WTC11 (cell line): ENCODE measurements around the gene TSPAN32. TPM values are rescaled to one million over a fixed set of nuclear protein-coding genes. Genes with fewer than 3 reads are reported as not detected.

Source experiments
- ATAC-seq: fragments of 200-7000 bp; cut with Tn5 transposase; 2 replicates; pipeline ENCODE4 v1.10.0; 2021; ENCODE audit warnings: mild to moderate bottlenecking, moderate library complexity
- CTCF ChIA-PET: fragments of 300-600 bp; sonication (Branson Sonifier 250); formaldehyde crosslinking; loops from one replicate; lab custom pipeline; 2021; ENCODE audit warnings: antibody characterized with exemption; lab: Charles Lee
- POLR2A ChIA-PET: fragments of 350-600 bp; sonication (Branson Sonifier 250); formaldehyde crosslinking; loops from one replicate; lab custom pipeline; 2021; ENCODE audit warnings: antibody characterized with exemption; lab: Charles Lee
- DNase-seq: peaks from one replicate; pipeline ENCODE4 v3.0.0; 2021; ENCODE audit warnings: low spot score
- H3K27ac Mint-ChIP-seq: 2 replicates; pipeline ENCODE4 v1.8.0; 2021; ENCODE audit warnings: mixed read lengths
- H3K27me3 Mint-ChIP-seq: 2 replicates; pipeline ENCODE4 v1.8.0; 2021; ENCODE audit warnings: low read depth, mild to moderate bottlenecking, moderate library complexity, mixed read lengths
- H3K36me3 Mint-ChIP-seq: 2 replicates; pipeline ENCODE4 v1.8.0; 2021; ENCODE audit warnings: mixed read lengths
- H3K4me1 Mint-ChIP-seq: 2 replicates; pipeline ENCODE4 v1.8.0; 2022; ENCODE audit warnings: mixed read lengths
- H3K4me3 Mint-ChIP-seq: 2 replicates; pipeline ENCODE4 v1.8.0; 2021; ENCODE audit warnings: mild to moderate bottlenecking, moderate library complexity, mixed read lengths
- H3K9me3 Mint-ChIP-seq: 2 replicates; pipeline ENCODE4 v1.8.0; 2021; ENCODE audit warnings: mixed read lengths
- CBFB ChIP-seq: sonication (generic); formaldehyde crosslinking; IDR thresholded peaks from 2 replicates; pipeline ENCODE4 v1.8.1; 2022; ENCODE audit warnings: mild to moderate bottlenecking, low read depth, missing genetic modification reagents
- CREM ChIP-seq: sonication (generic); formaldehyde crosslinking; IDR thresholded peaks from 2 replicates; pipeline ENCODE4 v1.8.1; 2022; ENCODE audit warnings: mild to moderate bottlenecking, missing genetic modification reagents, moderate library complexity
- GRHL2 ChIP-seq: fragments of 250-450 bp; sonication (Bioruptor Pico); IDR thresholded peaks from 2 replicates; pipeline ENCODE4 v1.8.0; 2022; ENCODE audit warnings: mild to moderate bottlenecking, moderate library complexity; ENCODE audit not compliant: insufficient replicate concordance, severe bottlenecking
- NFYB ChIP-seq: sonication (generic); formaldehyde crosslinking; conservative IDR thresholded peaks from 2 replicates; pipeline ENCODE4 v1.8.0; 2022; ENCODE audit warnings: low read depth, missing genetic modification reagents
- RORB ChIP-seq: fragments of 250-450 bp; sonication (Bioruptor Pico); IDR thresholded peaks from 2 replicates; pipeline ENCODE4 v1.9.0; 2021; ENCODE audit warnings: mild to moderate bottlenecking
- TEAD1 ChIP-seq: sonication (generic); formaldehyde crosslinking; IDR thresholded peaks from 2 replicates; pipeline ENCODE4 v1.8.0; 2022; ENCODE audit warnings: mild to moderate bottlenecking, missing genetic modification reagents
- ZNF138 ChIP-seq: sonication (generic); formaldehyde crosslinking; conservative IDR thresholded peaks from 2 replicates; pipeline ENCODE4 v1.8.1; 2022; ENCODE audit warnings: mild to moderate bottlenecking, moderate library complexity, missing genetic modification reagents
- ZNF219 ChIP-seq: sonication (generic); formaldehyde crosslinking; IDR thresholded peaks from 2 replicates; pipeline ENCODE4 v1.8.0; 2023; ENCODE audit warnings: missing genetic modification reagents, mild to moderate bottlenecking, borderline replicate concordance
- ZNF423 ChIP-seq: fragments of 250-450 bp; sonication (Bioruptor Pico); IDR thresholded peaks from 2 replicates; pipeline ENCODE4 v2.1.2; 2022; ENCODE audit warnings: mild to moderate bottlenecking, moderate library complexity
- ZNF671 ChIP-seq: fragments of 250-450 bp; sonication (Bioruptor Pico); IDR thresholded peaks from 2 replicates; pipeline ENCODE4 v1.8.0; 2021; ENCODE audit warnings: mild to moderate bottlenecking
- total RNA-seq: library from RNA; stranded (reverse); gene quantifications from 3 replicates; pipeline ENCODE4 v1.2.3, GENCODE V29; 2021
- TF ChIP-seq, protein P1 (sequence below): sonication (generic); formaldehyde crosslinking; IDR thresholded peaks from 2 replicates; pipeline ENCODE4 v1.8.1; 2022; ENCODE audit warnings: missing genetic modification reagents, borderline replicate concordance
- TF ChIP-seq, protein P2 (sequence below): sonication (generic); formaldehyde crosslinking; IDR thresholded peaks from 2 replicates; pipeline ENCODE4 v1.8.0; 2022; ENCODE audit warnings: mild to moderate bottlenecking, missing genetic modification reagents
- TF ChIP-seq, protein P3 (sequence below): sonication (generic); formaldehyde crosslinking; IDR thresholded peaks from 2 replicates; pipeline ENCODE4 v1.8.0; 2023; ENCODE audit warnings: missing genetic modification reagents, mild to moderate bottlenecking, borderline replicate concordance
- TF ChIP-seq, protein P4 (sequence below): fragments of 250-450 bp; sonication (Bioruptor Pico); IDR thresholded peaks from 2 replicates; pipeline ENCODE4 v2.1.2; 2022; ENCODE audit warnings: mild to moderate bottlenecking, moderate library complexity
- TF ChIP-seq, protein P5 (sequence below): sonication (generic); formaldehyde crosslinking; IDR thresholded peaks from 2 replicates; pipeline ENCODE4 v1.8.1; 2022; ENCODE audit warnings: mild to moderate bottlenecking, missing genetic modification reagents, moderate library complexity, borderline replicate concordance
- TF ChIP-seq, protein P6 (sequence below): sonication (generic); formaldehyde crosslinking; IDR thresholded peaks from 2 replicates; pipeline ENCODE4 v1.8.1; 2022; ENCODE audit warnings: mild to moderate bottlenecking, moderate library complexity, missing genetic modification reagents
- TF ChIP-seq, protein P7 (sequence below): sonication (generic); formaldehyde crosslinking; IDR thresholded peaks from 2 replicates; pipeline ENCODE4 v1.8.1; 2023; ENCODE audit warnings: mild to moderate bottlenecking, missing genetic modification reagents, borderline replicate concordance

TSPAN32 gene
- total RNA-seq, 1 experiment from 2014 or later, result not detected

DNA sequence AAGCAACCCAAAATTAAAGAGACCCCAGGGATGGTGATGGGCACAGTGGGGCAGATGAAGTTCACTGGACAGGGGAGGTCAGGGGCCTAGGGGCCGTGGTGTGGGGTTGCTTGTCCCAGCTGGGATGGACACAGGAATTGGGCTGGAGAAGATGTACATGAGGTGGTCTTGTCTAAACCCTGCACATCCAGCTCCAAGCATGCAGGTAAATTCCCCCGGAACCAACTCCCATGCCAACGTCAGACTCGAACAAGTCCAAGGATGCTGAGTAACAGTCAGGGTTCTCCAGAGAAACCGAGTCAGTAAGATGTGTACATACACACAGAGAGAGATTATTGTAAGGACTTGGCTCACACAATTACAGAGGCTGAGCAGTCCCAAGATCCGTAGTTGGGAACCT is 28.9 kb downstream of the TSPAN32 start:
- ATAC-seq (no peak), DNase-seq (no peak)
- H3K36me3 Mint-ChIP-seq, result peaks cover 23% of the 10 kb centered on the region
- CTCF ChIA-PET, result interaction anchor here (1.0 kb wide), 1 partner anchor 26 kb away, joined by 3 read pairs; no protein-coding TSS in a partner anchor
- no peaks in the 10 kb centered on the region for H3K4me1 Mint-ChIP-seq
- TF ChIP-seq, protein P1, sequence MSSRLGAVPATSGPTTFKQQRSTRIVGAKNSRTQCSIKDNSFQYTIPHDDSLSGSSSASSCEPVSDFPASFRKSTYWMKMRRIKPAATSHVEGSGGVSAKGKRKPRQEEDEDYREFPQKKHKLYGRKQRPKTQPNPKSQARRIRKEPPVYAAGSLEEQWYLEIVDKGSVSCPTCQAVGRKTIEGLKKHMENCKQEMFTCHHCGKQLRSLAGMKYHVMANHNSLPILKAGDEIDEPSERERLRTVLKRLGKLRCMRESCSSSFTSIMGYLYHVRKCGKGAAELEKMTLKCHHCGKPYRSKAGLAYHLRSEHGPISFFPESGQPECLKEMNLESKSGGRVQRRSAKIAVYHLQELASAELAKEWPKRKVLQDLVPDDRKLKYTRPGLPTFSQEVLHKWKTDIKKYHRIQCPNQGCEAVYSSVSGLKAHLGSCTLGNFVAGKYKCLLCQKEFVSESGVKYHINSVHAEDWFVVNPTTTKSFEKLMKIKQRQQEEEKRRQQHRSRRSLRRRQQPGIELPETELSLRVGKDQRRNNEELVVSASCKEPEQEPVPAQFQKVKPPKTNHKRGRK, result no peak
- TF ChIP-seq, protein P2, sequence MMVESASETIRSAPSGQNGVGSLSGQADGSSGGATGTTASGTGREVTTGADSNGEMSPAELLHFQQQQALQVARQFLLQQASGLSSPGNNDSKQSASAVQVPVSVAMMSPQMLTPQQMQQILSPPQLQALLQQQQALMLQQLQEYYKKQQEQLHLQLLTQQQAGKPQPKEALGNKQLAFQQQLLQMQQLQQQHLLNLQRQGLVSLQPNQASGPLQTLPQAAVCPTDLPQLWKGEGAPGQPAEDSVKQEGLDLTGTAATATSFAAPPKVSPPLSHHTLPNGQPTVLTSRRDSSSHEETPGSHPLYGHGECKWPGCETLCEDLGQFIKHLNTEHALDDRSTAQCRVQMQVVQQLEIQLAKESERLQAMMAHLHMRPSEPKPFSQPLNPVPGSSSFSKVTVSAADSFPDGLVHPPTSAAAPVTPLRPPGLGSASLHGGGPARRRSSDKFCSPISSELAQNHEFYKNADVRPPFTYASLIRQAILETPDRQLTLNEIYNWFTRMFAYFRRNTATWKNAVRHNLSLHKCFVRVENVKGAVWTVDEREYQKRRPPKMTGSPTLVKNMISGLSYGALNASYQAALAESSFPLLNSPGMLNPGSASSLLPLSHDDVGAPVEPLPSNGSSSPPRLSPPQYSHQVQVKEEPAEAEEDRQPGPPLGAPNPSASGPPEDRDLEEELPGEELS (CRISPR knock-in tag), result no peak
- no peak for TF ChIP-seq ZNF423
- TF ChIP-seq, protein P3, sequence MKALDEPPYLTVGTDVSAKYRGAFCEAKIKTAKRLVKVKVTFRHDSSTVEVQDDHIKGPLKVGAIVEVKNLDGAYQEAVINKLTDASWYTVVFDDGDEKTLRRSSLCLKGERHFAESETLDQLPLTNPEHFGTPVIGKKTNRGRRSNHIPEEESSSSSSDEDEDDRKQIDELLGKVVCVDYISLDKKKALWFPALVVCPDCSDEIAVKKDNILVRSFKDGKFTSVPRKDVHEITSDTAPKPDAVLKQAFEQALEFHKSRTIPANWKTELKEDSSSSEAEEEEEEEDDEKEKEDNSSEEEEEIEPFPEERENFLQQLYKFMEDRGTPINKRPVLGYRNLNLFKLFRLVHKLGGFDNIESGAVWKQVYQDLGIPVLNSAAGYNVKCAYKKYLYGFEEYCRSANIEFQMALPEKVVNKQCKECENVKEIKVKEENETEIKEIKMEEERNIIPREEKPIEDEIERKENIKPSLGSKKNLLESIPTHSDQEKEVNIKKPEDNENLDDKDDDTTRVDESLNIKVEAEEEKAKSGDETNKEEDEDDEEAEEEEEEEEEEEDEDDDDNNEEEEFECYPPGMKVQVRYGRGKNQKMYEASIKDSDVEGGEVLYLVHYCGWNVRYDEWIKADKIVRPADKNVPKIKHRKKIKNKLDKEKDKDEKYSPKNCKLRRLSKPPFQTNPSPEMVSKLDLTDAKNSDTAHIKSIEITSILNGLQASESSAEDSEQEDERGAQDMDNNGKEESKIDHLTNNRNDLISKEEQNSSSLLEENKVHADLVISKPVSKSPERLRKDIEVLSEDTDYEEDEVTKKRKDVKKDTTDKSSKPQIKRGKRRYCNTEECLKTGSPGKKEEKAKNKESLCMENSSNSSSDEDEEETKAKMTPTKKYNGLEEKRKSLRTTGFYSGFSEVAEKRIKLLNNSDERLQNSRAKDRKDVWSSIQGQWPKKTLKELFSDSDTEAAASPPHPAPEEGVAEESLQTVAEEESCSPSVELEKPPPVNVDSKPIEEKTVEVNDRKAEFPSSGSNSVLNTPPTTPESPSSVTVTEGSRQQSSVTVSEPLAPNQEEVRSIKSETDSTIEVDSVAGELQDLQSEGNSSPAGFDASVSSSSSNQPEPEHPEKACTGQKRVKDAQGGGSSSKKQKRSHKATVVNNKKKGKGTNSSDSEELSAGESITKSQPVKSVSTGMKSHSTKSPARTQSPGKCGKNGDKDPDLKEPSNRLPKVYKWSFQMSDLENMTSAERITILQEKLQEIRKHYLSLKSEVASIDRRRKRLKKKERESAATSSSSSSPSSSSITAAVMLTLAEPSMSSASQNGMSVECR (CRISPR knock-in tag), result no peak
- TF ChIP-seq, protein P4, sequence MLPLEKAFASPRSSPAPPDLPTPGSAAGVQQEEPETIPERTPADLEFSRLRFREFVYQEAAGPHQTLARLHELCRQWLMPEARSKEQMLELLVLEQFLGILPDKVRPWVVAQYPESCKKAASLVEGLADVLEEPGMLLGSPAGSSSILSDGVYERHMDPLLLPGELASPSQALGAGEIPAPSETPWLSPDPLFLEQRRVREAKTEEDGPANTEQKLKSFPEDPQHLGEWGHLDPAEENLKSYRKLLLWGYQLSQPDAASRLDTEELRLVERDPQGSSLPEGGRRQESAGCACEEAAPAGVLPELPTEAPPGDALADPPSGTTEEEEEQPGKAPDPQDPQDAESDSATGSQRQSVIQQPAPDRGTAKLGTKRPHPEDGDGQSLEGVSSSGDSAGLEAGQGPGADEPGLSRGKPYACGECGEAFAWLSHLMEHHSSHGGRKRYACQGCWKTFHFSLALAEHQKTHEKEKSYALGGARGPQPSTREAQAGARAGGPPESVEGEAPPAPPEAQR, result no peak
- TF ChIP-seq ZNF219 (CRISPR knock-in tag), result no peak
- no peak for TF ChIP-seq ZNF138 (CRISPR knock-in tag)
- TF ChIP-seq CREM (CRISPR knock-in tag), result no peak
- TF ChIP-seq RORB (CRISPR knock-in tag), result no peak
- TF ChIP-seq, protein P5, sequence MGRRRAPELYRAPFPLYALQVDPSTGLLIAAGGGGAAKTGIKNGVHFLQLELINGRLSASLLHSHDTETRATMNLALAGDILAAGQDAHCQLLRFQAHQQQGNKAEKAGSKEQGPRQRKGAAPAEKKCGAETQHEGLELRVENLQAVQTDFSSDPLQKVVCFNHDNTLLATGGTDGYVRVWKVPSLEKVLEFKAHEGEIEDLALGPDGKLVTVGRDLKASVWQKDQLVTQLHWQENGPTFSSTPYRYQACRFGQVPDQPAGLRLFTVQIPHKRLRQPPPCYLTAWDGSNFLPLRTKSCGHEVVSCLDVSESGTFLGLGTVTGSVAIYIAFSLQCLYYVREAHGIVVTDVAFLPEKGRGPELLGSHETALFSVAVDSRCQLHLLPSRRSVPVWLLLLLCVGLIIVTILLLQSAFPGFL (CRISPR knock-in tag), result no peak
- no peak for TF ChIP-seq GRHL2 (CRISPR knock-in tag)
- no peak for TF ChIP-seq ZNF671 (CRISPR knock-in tag)
- POLR2A ChIA-PET, result no interaction called here
- H3K9me3 Mint-ChIP-seq, result peaks cover 27% of the 10 kb centered on the region
- H3K4me3 Mint-ChIP-seq, result no peak overlapping the region
- peaks cover 26% of the 10 kb centered on the region for H3K27me3 Mint-ChIP-seq
- no peak overlapping the region for H3K27ac Mint-ChIP-seq

DNA sequence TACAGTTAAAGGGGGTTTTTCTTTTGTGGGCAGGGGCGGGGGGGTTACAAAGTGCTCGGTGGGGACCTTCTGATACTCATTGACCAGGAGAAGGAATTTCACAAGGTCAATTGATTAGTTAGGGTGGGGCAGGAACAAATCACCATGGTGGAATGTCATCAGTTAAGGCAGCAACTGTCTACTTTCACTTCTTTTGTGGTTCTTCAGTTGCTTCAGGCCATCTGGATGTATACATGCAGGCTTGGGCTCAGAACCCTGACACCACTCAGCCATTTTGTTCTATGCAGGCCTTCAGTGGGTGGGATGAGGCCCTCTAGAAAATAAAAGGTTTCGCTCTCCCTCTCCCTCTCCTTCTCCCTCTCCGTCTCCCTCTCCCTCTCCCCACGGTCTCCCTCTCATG is 29.6 kb downstream of the TSPAN32 start:
- no peak overlapping the region for H3K4me3 Mint-ChIP-seq
- peaks cover 30% of the 10 kb centered on the region for H3K9me3 Mint-ChIP-seq
- H3K4me1 Mint-ChIP-seq, result no peaks in the 10 kb centered on the region
- H3K36me3 Mint-ChIP-seq, result peaks cover 23% of the 10 kb centered on the region
- ChIA-PET CTCF (interaction anchor here (1.0 kb wide), 1 partner anchor 26 kb away, joined by 3 read pairs; no protein-coding TSS in a partner anchor), POLR2A (no interaction called here)
- H3K27ac Mint-ChIP-seq, result no peak overlapping the region
- no peak for ATAC-seq
- peaks cover 28% of the 10 kb centered on the region for H3K27me3 Mint-ChIP-seq
- DNase-seq, result no peak
- TF ChIP-seq, protein P6, sequence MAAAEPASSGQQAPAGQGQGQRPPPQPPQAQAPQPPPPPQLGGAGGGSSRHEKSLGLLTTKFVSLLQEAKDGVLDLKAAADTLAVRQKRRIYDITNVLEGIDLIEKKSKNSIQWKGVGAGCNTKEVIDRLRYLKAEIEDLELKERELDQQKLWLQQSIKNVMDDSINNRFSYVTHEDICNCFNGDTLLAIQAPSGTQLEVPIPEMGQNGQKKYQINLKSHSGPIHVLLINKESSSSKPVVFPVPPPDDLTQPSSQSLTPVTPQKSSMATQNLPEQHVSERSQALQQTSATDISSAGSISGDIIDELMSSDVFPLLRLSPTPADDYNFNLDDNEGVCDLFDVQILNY (CRISPR knock-in tag), result no peak
- TF ChIP-seq TEAD1, result no peak
- TF ChIP-seq NFYB (CRISPR knock-in tag), result no peak
- no peak for TF ChIP-seq CBFB (CRISPR knock-in tag)
- TF ChIP-seq, protein P7, sequence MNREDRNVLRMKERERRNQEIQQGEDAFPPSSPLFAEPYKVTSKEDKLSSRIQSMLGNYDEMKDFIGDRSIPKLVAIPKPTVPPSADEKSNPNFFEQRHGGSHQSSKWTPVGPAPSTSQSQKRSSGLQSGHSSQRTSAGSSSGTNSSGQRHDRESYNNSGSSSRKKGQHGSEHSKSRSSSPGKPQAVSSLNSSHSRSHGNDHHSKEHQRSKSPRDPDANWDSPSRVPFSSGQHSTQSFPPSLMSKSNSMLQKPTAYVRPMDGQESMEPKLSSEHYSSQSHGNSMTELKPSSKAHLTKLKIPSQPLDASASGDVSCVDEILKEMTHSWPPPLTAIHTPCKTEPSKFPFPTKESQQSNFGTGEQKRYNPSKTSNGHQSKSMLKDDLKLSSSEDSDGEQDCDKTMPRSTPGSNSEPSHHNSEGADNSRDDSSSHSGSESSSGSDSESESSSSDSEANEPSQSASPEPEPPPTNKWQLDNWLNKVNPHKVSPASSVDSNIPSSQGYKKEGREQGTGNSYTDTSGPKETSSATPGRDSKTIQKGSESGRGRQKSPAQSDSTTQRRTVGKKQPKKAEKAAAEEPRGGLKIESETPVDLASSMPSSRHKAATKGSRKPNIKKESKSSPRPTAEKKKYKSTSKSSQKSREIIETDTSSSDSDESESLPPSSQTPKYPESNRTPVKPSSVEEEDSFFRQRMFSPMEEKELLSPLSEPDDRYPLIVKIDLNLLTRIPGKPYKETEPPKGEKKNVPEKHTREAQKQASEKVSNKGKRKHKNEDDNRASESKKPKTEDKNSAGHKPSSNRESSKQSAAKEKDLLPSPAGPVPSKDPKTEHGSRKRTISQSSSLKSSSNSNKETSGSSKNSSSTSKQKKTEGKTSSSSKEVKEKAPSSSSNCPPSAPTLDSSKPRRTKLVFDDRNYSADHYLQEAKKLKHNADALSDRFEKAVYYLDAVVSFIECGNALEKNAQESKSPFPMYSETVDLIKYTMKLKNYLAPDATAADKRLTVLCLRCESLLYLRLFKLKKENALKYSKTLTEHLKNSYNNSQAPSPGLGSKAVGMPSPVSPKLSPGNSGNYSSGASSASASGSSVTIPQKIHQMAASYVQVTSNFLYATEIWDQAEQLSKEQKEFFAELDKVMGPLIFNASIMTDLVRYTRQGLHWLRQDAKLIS (CRISPR knock-in tag), result no peak
